GM21576 (cell line): Measurements from ENCODE around the gene ZBTB11.
"Not testable (repeated sequence)": the region's sequence is repeated elsewhere in the genome, so short reads cannot be mapped to it uniquely, and the experiment has no call there.

Experiments used
- ATAC-seq: cut with Tn5 transposase; IDR thresholded peaks from one replicate; pipeline ENCODE4 v1.9.1; 2021; ENCODE audit warnings: mild to moderate bottlenecking, moderate library complexity; ENCODE audit not compliant: unreplicated experiment

The ZBTB11 gene, protein sequence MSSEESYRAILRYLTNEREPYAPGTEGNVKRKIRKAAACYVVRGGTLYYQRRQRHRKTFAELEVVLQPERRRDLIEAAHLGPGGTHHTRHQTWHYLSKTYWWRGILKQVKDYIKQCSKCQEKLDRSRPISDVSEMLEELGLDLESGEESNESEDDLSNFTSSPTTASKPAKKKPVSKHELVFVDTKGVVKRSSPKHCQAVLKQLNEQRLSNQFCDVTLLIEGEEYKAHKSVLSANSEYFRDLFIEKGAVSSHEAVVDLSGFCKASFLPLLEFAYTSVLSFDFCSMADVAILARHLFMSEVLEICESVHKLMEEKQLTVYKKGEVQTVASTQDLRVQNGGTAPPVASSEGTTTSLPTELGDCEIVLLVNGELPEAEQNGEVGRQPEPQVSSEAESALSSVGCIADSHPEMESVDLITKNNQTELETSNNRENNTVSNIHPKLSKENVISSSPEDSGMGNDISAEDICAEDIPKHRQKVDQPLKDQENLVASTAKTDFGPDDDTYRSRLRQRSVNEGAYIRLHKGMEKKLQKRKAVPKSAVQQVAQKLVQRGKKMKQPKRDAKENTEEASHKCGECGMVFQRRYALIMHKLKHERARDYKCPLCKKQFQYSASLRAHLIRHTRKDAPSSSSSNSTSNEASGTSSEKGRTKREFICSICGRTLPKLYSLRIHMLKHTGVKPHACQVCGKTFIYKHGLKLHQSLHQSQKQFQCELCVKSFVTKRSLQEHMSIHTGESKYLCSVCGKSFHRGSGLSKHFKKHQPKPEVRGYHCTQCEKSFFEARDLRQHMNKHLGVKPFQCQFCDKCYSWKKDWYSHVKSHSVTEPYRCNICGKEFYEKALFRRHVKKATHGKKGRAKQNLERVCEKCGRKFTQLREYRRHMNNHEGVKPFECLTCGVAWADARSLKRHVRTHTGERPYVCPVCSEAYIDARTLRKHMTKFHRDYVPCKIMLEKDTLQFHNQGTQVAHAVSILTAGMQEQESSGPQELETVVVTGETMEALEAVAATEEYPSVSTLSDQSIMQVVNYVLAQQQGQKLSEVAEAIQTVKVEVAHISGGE

DNA sequence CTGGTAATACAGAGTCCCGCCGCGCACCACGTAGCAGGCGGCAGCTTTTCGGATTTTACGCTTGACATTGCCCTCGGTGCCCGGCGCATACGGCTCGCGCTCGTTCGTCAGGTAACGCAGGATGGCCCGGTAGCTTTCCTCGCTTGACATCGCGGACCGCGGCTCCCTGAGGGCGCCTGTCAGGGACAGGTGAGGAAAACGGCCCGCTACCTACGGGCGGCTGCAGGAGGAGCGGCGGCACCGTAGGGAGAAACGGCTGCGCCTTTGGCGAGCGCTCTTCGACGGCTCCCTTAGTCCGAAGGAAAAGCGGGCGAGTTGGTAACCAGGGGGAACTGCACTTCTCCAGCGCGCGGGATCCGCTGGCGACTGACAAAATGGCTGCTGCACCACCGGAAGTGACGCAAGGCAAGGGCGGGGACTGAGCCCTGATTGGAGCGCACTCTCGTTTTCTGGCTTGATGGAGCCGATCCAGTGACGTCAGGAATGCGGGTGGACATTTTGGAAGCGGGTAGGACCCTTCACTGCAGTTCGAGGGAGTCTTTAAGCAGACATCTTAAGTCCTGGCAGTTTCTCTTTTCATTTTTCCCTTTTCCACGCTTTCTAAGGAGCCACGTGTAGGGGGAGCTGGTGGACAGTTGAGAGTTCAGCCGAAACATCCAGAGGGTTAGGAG, at the start of gene ZBTB11:
ZBTB11 (minus strand) TSS at position 368 of the 671 bp plus-strand sequence; CDS start at position 150, 218 bp downstream.
- ATAC-seq: peak; percentile 77

GRCh38 chr3:101725890-101726275, 49.0 kb upstream of the ZBTB11 start:
- no peak for ATAC-seq

- ATAC-seq: peak; percentile 10
Measured at GRCh38 chr3:101725194-101725889, 48.4 kb upstream of the ZBTB11 start.

GRCh38 chr3:101724329-101725193, 47.6 kb upstream of the ZBTB11 start, which contains the start of gene CEP97:
CEP97 (plus strand) TSS chr3:101724614; CDS start chr3:101724677, 63 bp downstream.
- peak; percentile 85 for ATAC-seq

DNA sequence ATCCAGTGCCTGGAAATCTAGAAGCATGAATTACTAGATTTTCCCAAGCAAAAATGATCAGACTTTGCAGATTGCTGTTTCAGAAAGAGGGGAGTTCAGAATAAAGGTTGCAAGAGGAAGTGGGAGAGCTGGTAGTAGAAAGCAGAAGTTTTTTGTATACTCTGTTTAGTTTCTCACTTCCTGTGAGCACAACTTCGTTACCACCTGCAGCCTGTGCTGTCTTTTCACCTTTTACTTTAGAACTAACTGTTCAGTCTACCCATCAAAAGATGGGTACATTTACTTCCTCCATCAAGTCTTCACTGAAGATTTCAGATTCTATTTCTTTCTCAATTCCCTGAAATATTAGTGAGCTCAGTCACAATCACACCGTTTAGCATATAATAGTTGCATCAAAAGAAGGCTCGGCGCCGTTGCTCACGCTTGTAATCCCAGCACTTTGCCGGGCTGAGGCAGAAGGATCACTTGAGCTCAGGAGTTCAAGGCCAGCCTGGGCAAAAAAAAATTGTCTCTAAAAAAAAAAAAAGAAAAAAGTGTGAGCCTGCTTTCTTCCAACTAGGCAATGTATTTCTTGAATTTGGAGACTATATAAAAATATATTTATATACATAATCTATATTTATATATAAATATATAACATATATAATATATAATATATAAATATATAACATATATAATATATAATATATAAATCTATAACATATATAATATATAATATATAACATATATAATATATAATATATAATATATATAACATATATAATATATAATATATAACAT, 45.7 kb upstream of the ZBTB11 start:
- ATAC-seq: peak; percentile 61

DNA sequence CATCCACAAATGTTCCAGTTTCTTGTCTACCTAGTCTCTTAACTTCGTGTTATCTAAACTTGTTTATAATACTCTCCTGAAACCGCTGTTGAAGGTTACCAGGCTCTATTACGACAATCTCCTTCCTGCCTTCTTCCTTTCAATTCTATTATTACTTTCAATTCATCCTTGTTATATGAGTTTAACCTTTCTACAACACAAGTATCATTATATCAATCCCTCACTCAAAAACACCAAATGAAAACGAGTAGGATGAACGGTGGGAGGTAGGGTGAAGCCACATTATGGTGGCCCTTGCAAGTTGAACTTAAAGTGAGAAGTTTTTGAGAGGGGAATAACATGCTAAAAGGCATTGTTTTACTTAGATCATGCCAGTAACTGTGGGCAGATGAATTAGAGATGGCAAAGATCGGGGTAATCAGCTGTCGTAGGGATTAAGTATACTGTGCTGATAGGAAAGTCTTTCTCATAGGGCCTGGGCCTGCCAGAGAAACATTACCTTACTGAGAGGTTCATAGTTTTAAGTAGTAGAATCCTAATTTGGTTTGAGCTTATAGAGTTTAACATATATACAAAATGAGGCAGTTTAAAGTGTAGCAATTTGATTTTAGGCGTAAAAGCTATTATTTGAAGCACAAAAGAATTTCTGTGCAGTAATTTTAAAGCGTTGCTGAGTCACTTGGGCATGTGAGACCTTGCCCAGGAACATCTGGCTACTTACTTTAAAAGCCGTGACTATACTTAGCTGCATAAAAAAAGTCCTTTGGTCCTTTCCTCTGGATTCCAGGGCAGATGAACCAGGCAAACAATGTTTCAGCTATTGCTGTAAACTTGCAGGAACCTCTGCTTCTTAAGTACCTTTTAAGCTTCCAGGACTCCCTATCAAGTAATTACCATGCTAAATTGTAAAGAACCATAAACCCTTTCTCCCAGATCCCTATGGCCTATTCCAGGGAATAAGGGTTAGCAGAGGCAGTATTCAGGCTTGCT, 44.2 kb upstream of the ZBTB11 start:
- no peak for ATAC-seq

- no peak for ATAC-seq
Measured at GRCh38 chr3:101719604-101720185, 42.8 kb upstream of the ZBTB11 start.

DNA sequence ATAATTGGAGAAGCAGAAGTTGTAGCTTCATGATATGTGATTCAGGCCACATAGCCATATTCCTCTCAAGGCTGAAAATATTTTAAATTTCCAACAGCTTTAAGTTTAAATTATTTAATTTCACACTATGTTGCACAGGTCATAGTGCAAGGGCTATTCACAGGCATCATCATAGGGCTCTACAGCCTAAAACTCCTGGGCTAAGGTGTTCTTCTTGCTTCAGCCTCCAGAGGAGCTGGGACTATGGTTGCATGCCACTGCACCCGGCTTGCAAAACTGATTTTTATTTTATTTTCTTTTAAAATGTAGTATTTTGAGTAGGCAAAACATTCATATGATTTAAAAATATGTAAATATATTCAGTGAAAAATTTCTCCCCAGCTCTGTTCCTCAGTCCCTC, 41.5 kb upstream of the ZBTB11 start:
- no peak for ATAC-seq

DNA sequence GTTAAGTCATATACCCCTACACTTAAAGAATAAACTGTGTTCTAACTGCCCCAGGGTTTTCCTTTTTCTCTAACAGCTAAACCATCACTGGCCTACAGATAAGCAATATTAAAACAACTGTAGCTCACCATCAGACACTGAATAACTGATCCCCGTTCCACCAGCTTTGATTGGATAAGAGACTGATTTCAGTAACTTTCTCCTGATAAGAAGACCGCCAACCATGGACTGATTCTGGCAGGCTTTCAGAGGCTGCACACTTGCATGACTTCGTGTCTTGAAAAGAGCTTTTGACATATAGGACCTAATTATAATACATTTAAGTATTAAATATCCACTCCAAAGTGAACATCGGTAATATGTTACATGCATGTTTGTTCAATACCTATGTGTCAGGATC, 32.2 kb upstream of the ZBTB11 start:
- no peak for ATAC-seq

- ATAC-seq: not testable (repeated sequence)
Measured at GRCh38 chr3:101704639-101705038, 27.7 kb upstream of the ZBTB11 start.

DNA sequence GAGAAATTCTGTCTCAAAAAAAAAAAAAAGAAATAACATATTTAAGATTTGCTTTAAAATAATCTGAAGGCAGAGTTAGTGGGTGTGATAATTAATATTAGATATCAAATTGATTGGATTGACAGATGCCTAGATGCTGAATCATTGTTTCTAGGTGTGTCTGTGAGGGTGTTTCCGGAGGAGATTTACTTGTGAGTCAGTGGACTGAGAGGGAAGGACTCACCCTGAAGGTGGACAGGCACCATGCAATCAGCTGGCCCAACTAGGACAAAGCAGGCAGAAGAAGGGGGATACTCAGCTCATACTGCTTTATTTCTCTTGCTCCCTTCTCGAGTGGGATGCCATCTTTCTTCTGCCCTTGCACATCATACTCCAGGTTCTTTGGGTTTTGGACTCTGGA, 26.2 kb upstream of the ZBTB11 start:
- ATAC-seq: no peak

DNA sequence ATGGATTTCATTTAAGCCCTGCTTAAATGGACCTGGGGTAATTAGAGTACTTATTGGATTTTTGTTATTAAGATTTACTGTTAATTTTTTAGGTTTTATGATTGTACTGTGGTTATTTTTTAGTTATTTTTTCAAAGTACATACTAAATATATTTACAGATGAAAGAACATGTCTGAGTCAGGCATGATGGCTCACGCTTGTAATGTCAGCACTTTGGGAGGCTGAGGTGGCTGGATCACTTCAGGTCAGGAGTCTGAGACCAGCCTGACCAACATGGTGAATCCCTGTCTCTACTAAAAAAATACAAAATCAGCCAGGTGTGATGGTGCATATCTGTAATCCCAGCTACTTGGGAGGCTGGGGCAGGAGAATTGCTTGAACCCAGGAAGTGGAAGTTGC, 25.8 kb upstream of the ZBTB11 start:
- ATAC-seq: no peak

DNA sequence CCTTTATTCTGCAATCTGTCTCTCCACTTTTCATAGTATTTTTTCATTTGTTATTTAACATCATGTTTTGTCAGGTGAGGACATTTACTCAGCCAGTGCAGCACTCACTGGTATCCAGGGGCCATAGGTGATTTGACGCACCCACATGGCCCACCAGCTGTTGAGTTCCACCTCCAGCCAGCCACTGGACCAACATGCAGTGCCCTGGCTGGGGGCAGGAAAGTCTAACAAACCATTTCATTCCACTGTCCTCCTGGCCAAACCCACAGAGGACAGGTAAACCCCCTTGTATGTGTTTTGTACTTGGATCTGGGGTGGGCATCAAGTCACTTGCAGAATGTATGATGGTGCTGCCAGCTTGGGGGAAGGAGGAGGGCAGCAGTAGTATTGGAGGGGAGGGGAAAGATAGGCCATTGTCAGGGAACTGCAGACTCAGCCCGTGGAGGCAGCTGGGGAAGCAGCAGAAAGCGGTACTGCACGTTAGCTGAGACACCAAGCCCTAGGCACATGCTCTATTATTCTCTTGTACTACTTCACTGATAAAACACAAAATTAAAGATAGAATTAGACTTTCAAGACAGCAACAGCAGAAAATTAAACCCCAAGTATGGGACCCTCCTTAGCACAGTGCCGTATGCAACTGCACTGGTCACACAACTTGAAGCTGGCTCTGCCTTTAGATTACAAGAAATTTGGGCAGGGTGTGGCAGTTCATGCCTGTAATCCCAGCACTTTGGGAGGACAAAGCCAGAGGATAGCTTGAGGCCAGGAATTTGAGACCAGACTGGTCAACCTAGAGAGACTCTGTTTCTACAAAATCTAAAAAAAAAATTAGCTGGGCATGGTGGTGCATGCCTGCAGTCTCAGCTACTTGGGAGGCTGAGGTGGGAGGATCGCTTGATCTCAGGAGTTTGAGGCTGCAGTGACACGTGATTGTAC, 25.0 kb upstream of the ZBTB11 start:
- no peak for ATAC-seq

- no peak for ATAC-seq
Measured at GRCh38 chr3:101695779-101696372, 18.9 kb upstream of the ZBTB11 start.

DNA sequence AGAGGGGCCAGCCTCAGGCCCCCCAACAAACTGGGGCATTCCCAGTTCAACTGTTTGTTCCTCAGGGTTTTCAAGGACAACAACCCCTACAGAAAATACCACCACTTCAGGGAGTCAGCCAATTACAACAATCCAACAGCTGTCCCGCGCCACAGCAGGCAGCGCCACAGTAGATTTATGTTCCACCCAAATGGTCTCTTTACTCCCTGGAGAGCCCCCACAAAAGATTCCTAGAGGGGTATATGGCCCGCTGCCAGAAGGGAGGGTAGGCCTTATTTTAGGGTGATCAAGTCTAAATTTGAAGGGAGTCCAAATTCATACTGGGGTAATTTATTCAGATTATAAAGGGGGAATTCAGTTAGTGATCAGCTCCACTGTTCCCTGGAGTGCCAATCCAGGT, 17.9 kb upstream of the ZBTB11 start:
- ATAC-seq: not testable (repeated sequence)
